ENCODE measurements around the gene EGF.

Gene EGF

GRCh38 chr4:109981936-109982335 is 69.3 kb downstream of the EGF start:
- ChIA-PET POLR2A (no interaction called here), CTCF (interaction anchor here (1.0 kb wide), 1 partner anchor 560 kb away, joined by 4 read pairs; no protein-coding TSS in a partner anchor)
- H3K4me1 ChIP-seq (ENCODE audit: control insufficient read depth, insufficient read depth, low read length) = no peaks in the 10 kb centered on the region
- no peak overlapping the region for H3K27ac ChIP-seq (ENCODE audit: extremely low read depth, low read depth, low read length)
- no peaks in the 10 kb centered on the region for H3K36me3 ChIP-seq (ENCODE audit: control insufficient read depth in 2 of 2, insufficient read depth in 1 of 2, low read length in 2 of 2)
- H3K9me3 ChIP-seq (ENCODE audit: control insufficient read depth, insufficient read depth, low read depth, low read length) = no peaks in the 10 kb centered on the region
- no peak overlapping the region for H3K4me3 ChIP-seq (ENCODE audit: low read depth, low read length)
- TF ChIP-seq ZNF266 (tag by site-specific recombination; IDR thresholded peaks at IDR 0.05; ENCODE audit: low read depth) (no peak), ZFP41 (tag by site-specific recombination; IDR thresholded peaks at IDR 0.05; ENCODE audit: borderline replicate concordance) (no peak), ZNF184 (tag by site-specific recombination; IDR thresholded peaks at IDR 0.05) (no peak), ZNF302 (tag by site-specific recombination; IDR thresholded peaks at IDR 0.05; ENCODE audit: low read depth) (no peak), ZNF830 (tag by site-specific recombination; IDR thresholded peaks at IDR 0.05; ENCODE audit: low read depth) (no peak), RBAK (tag by site-specific recombination; IDR thresholded peaks at IDR 0.05) (no peak), ZNF214 (tag by site-specific recombination; IDR thresholded peaks at IDR 0.05; ENCODE audit: borderline replicate concordance) (no peak), ZNF292 (tag by site-specific recombination; IDR thresholded peaks at IDR 0.05; ENCODE audit: borderline replicate concordance, low read depth) (no peak), TCF7L2 (IDR thresholded peaks at IDR 0.05; ENCODE audit: borderline replicate concordance, low read depth, low read length) (no peak), ZNF768 (tag by site-specific recombination; IDR thresholded peaks at IDR 0.05) (no peak), ZNF114 (tag by site-specific recombination; IDR thresholded peaks at IDR 0.05) (no peak), ZBTB1 (tag by site-specific recombination; IDR thresholded peaks at IDR 0.05) (no peak)

GRCh38 chr4:109982521-109982920 is 69.8 kb downstream of the EGF start:
- ChIA-PET POLR2A (no interaction called here), CTCF (no interaction called here)
- H3K36me3 ChIP-seq (ENCODE audit: control insufficient read depth in 2 of 2, insufficient read depth in 1 of 2, low read length in 2 of 2) = no peaks in the 10 kb centered on the region
- H3K9me3 ChIP-seq (ENCODE audit: control insufficient read depth, insufficient read depth, low read depth, low read length) = no peaks in the 10 kb centered on the region
- H3K4me3 ChIP-seq (ENCODE audit: low read depth, low read length) = no peak overlapping the region
- no peak overlapping the region for H3K27ac ChIP-seq (ENCODE audit: extremely low read depth, low read depth, low read length)
- no peaks in the 10 kb centered on the region for H3K4me1 ChIP-seq (ENCODE audit: control insufficient read depth, insufficient read depth, low read length)
- TF ChIP-seq ZNF521 (tag by site-specific recombination; IDR thresholded peaks at IDR 0.05) (no peak), ZBTB11 (tag by site-specific recombination; conservative IDR thresholded peaks at IDR 0.05; ENCODE audit: low read depth) (no peak), TRIM28 (IDR thresholded peaks at IDR 0.05; ENCODE audit: borderline replicate concordance, low read length) (no peak), ZNF664 (tag by site-specific recombination; IDR thresholded peaks at IDR 0.05) (no peak), PRDM1 (tag by site-specific recombination; IDR thresholded peaks at IDR 0.05) (no peak), ZNF23 (tag by site-specific recombination; IDR thresholded peaks at IDR 0.05; ENCODE audit: borderline replicate concordance) (no peak), KLF1 (tag by site-specific recombination; IDR thresholded peaks at IDR 0.05) (no peak), ZNF596 (tag by site-specific recombination; IDR thresholded peaks at IDR 0.05) (no peak), ZNF433 (tag by site-specific recombination; IDR thresholded peaks at IDR 0.05; ENCODE audit: low read depth) (no peak), PRDM2 (tag by site-specific recombination; IDR thresholded peaks at IDR 0.05; ENCODE audit: borderline replicate concordance) (no peak), ZNF341 (tag by site-specific recombination; IDR thresholded peaks at IDR 0.05; ENCODE audit: low read depth) (no peak), MZF1 (tag by site-specific recombination; IDR thresholded peaks at IDR 0.05; ENCODE audit: borderline replicate concordance) (no peak), ZFP69B (tag by site-specific recombination; IDR thresholded peaks at IDR 0.05) (no peak), ZSCAN4 (tag by site-specific recombination; IDR thresholded peaks at IDR 0.05) (no peak), ZNF600 (tag by site-specific recombination; IDR thresholded peaks at IDR 0.05) (no peak)
